GM21447 (cell line): Measurements from ENCODE around the gene DUOXA1.

Source experiments
- ATAC-seq: cut with Tn5 transposase; IDR thresholded peaks from one replicate; pipeline ENCODE4 v1.9.1; 2021; ENCODE audit not compliant: unreplicated experiment

The DUOXA1 gene

DNA sequence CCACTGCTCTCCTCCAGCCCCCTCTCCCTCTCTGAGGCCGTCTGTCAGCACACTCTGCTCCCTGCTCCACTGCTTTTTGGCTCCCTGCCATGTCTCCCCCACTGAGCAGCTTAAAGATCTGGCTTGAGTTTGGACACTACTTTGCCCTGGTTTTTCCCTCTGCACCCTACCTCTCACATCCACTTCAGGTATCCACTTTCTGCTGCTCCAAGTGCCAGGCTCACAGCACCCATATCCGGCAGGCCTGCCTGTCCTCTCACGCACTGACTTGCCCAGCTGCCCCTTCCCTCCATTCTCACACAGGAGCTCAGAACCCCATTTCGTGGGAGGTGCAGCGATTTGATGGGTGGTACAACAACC lies 3.9 kb upstream of the DUOXA1 start:
- ATAC-seq = no peak

DNA sequence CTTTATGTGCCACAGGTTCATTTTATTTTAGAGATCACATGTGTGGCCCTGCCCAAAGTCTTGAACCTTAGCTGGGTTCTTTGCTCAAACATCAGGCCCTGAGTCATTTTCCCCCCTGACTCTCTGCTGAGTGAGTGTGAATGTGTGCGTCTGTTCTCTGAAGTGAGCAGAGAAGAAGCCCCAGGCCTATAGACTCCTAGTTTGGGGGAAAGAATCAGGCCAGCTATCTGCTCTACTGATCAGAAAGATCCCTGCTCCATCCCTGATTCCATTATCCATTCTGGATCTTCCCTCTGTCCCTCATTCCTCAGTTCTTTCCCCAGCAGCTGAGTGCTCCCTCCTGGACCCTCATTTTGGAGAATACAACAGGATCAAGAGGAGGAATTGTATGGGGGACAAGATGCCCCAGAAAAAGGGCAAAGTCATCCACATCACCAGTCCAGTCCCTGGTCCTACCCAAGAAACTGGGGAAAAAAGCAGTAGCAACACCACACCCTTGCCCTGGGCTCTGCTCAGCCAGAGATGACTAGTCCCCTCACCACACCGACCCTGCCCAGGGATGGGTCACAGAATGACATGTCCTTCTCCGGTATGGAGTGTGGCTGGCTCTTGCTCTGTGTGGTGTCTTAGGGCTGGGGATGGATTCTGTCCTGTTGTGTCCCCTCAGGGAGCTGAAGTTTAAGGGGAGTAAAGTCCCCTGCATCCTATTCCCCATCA lies 3.3 kb upstream of the DUOXA1 start:
- ATAC-seq = no peak

DNA sequence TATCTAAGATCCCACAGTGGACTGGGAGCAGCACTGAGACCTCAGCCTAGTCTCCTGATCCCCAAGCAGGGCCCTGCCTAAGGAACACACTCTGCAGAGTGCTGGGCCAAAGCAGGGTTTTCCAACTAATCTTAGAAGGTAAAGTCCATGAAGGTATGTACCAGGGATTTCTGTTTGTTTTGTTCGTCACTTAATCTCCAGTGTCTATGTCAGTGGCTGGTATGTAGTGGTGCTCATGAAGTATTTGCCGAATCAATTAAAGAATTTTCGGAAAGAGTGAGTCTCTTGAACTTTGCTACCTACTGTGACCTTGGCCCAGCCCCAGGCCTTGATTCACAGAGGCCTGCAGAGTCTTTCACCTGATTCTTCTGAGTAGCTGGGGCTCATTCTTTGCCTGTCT lies 1.8 kb upstream of the DUOXA1 start:
- no peak for ATAC-seq

DNA sequence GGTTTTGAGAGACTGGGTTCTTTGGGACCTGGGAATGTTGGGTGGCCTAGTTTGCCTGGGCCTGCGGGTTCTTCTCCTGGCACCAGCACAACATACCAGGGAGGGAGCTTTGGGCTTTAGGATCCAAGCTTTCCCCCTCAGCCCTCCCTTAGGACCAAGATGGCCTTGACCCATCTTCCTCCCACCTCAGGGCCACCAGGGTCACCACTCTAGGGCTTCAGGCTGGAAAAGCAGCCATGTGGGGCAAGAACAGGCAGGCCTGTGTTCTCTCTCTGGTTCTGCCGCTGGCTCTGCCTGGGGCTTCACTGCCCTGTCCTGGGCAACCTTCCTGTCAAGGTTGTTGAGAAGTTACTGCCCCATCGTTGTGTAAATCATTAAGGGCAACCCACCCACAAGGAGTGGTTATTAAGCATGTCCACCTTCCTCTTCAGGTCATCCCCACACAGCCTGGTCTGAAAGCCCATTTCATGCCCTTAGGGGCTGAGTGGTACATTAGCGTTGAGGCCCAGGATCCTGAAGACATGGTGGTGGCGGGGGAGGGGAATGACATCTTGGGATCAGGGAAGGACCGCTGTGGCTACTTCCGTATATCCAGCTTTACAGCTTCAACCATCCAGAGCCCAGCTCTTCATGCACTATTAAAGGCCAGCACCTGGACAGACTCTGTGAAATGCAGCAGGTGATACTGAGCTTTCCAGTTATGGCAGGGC lies 767 bp upstream of the DUOXA1 start:
- ATAC-seq = no peak

DNA sequence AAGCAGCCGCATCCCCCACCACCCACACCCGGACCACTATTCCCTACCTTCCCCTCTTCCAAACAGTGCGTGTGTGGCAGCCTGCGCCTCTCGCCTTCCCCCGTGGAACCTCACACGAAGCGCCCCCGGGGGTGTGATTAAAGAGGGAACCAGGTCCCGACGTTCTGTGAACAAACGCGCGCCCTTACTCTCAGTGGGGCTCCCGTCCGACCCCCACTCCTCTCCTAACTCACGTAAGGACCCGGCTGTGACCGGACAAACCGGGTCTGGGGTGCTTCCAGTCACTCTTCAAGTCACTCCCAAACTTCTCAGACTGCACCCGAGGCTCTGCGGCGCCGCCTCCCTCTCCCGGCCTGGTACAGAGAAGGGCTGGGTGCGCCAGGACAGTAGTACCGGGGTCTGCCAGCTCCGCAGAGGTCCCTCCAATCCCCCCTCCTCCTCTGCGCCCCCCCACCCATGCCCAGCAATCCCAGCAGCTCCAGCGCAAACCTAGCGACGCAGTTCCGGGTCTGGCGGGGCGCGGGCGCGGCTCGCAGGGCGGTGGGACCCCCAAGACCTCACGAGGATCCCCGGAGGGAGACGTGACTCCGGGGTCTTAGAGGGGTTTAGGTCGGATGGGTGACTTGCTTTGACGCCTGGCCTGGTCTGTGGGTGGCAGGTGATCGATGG lies 574 bp downstream of the DUOXA1 start:
- no peak for ATAC-seq

DNA sequence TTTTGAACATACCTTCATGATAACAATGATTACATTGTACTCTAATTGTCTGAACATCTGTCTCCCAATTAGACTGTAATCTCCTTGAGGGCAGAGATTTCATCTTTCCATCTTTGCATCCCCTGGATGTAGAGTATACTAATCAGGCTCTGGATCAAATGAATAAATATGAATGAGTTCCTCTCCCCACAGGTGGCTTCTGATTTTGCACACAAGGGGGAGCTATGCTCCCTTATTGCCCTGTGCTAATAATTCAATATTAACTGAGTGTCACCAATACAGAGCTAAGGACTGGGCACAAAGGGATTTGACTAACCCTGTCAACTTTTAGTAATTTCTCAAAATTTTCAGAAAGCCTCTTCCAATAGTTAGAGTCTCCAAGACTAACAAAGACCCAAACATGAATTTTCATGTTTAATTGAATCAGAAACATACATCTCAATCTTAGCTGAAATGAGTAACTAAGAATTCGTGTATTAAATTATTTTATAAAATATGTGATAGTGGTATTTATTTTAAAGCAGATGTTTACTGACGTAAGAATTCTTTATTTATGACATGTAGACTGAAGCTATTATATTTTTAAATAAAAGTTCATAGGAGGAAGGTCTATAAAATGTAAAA lies 3.0 kb downstream of the DUOXA1 start:
- ATAC-seq = no peak

DNA sequence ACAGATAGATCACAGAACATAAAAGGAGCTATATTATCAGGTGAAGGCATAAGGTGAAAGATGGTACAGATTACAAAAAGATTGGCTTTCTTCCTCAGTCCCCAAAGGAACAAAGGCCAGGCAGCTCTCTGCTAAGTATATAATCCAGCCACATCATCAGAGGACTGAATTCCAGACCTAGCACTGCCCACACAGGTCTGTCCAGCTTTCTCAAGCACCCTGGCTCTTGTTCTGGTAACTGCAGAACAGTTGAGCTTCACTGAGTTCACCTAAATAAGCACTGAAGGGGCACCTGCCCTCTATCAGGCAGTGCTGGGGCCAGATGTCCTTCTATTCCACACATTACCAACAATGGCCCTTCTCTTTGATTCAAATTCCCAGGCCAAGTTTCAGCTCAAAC lies 6.3 kb downstream of the DUOXA1 start:
- ATAC-seq = no peak

DNA sequence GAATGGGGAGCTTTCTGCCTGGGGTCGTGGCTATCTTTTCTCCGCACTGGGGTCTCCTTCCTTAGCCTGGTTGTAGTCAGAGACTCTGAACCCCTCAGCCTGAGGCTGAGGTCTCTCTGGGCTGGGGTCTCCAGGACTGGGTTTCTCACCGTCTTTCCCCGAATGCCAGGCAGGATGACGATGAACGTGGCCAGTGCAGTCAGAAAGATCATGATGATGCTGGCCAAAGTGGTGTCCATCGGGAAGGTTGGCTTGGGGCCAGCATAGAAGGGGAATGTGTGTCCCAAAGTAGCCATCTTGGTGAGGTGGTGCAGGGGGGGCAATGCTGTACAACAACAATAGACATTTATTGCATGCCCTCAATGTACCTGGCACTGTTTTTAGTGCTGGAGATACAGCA lies 7.0 kb downstream of the DUOXA1 start:
- ATAC-seq = no peak

DNA sequence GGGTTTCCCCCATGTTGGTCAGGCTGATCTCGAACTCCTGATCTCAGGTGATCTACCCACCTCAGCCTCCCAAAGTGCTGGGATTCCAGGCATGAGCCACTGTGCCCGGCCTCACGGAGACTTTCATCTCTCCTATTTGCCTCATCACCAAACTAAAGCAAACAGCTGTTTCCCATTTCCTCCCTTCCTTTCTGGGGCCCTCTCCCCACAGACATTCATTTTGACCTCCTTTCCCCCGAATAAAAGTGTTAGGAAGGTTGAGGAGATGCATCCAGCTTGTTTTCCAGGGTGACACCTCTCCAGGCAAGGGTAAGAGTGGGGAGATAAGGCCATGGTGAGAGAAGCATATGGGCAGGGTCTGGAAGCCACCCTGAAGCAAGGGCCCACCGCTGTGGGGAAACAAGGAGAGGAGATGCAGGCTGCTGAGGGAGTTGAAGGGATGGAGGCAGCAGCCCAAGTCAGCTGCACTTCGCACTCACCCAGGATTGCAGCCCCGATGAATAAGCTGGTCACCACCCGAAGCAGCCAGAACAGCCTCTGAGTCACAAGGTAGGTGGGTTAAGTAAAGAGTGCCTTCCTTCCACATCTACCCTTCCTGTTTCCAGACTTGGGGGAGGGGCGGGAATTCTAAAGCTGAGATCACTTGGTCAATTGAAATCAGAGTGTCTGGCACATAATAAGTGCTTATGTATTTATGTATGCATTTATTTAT lies 7.8 kb downstream of the DUOXA1 start:
- ATAC-seq = no peak

DNA sequence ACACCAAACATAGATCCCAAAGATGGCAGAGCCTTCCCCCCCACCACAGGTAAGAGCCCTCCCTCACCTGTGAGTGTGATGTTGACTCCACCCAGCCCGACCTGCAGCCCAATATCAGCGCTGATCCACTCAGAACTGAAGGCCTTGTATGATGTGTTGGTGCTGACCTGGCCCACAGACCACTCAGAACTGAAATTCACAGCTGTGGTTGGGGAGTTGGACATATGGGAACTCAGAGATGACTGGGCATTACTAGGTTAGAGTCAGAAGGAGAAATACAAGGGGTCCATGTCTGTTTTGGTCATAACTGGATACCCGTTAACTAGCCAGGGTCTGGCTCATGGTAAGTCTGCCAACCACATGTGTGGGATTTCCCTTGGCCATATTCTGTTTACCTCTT lies 8.7 kb downstream of the DUOXA1 start:
- no peak for ATAC-seq

DNA sequence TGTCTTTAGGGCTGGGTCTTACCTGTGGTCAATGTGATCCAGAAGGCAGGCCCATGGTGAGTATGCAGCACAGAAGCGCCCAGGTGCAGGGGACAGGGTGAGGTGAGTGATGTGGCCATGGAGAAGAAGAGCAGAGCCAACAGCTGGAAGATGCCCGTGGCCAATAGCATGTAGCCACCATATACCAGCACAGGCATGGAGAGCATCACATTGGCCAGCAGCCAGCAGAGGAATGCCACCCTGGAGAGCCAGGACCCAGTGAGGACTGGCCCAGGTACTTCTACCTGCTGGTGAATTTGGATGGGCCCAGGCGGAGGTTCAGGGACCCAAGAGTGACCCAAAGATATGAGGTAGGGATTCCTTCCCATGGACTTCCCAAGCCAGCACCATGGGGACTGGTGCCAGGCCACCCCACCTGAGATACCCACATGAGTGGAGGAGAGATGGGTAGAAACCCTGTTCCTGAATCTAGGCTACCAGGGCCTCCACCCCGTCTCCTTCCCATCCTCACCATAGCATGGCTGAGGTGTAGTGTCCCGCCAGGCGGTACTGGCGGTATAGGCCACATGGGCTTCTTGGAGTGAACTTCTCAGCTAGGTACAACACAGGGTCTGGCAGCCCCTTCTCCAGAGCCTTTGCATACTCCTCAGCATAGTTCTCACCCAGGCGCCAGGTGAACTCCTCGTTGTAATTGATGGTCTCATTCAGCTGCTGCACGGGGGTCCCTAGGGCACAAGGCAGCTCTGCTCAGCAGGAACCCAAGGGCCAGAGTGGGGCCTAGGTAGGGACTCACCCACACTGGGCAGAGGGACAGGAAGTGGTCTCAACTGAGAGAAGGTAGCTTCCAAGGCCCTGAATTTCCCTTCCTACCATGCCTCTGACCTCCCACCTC lies 9.4 kb downstream of the DUOXA1 start:
- ATAC-seq = no peak

DNA sequence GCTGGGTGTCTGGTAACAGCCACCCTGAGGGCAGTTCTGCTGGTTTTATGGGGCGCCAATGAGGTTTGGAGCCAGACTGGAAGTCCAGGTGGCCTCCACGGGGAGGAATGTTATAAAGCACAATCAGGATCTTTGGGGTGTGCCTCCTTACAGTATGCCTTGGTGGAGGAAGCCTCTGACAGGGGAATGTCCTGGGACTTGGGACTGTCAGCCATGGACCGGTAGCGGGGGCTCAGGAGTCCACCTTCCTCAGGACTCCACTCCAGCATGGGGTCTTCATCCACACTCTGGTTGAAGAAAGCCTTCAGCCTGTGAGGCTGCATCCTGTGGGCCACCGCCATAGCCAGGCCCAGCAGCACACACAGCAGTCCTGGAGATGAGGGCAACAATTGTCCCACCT lies 10.7 kb downstream of the DUOXA1 start:
- ATAC-seq = no peak

DNA sequence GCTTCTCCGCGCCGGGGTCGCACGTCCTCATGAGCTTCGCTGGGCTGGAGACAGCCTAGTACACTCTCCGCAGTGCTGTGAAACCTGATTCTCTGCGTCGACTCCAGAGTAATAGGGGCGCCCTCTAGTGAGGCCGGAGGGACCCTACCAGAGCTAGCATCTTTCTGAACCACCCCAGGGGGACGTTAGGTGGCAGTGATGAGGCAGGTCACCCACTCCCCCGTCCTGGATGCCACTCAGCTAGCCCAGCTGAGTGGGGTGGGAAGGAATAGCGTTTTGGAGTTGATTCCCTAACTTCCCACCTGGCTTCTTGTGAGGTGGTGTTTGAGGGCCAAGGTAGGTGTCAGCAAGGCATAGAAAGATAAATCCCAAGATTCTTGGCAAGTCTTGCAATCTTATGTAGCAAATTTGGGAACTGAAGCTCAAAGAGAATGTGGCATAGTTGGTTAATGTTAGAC lies 11.5 kb downstream of the DUOXA1 start:
- peak; percentile 94 for ATAC-seq

DNA sequence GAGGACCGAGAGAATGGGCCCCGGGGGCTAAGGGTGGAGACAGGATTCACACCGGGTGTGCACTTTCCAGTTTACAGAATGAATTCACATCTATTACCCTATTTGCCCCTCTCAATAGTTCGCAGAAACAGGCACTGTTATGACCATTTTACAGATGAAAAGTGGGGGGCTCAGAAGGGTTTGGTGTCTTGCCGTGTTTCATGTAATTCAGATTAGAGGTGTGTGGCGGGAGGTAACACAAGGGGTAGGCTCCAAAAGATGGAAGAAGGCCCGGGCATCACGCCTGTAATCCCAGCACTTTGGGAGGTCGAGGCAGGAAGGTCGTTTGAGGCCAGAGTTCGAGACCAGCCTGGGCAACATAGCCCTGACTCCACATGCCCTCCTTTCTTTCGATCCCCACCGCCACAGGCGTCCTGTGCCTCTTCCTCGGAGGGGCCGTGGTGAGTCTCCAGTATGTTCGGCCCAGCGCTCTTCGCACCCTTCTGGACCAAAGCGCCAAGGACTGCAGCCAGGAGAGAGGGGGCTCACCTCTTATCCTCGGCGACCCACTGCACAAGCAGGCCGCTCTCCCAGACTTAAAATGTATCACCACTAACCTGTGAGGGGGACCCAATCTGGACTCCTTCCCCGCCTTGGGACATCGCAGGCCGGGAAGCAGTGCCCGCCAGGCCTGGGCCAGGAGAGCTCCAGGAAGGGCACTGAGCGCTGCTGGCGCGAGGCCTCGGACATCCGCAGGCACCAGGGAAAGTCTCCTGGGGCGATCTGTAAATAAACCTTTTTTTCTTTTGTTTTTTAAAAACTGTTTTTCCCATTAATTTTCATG lies 12.2 kb downstream of the DUOXA1 start:
- no peak for ATAC-seq

DNA sequence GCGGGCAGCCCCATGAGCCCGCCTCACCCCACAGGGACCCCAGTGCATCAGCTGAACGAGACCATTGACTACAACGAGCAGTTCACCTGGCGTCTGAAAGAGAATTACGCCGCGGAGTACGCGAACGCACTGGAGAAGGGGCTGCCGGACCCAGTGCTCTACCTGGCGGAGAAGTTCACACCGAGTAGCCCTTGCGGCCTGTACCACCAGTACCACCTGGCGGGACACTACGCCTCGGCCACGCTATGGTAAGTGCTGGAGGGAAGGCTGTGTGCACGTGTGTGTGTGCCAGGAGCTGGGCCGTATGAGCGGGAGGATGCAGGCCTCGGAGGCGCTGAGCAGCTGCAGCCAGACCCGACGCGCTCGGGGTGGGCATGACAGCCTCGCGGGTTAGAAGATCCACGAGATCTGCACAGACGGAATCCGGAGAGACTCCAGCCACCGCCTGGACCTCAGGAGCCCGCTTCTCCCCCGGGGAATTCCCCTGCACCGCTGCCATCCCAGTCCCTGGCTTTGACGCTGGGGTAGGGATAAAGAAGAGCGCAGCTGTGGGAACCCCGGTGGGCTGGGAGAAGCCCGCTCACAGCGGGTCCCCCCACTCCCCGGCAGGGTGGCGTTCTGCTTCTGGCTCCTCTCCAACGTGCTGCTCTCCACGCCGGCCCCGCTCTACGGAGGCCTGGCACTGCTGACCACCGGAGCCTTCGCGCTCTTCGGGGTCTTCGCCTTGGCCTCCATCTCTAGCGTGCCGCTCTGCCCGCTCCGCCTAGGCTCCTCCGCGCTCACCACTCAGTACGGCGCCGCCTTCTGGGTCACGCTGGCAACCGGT lies 13.0 kb downstream of the DUOXA1 start:
- no peak for ATAC-seq

DNA sequence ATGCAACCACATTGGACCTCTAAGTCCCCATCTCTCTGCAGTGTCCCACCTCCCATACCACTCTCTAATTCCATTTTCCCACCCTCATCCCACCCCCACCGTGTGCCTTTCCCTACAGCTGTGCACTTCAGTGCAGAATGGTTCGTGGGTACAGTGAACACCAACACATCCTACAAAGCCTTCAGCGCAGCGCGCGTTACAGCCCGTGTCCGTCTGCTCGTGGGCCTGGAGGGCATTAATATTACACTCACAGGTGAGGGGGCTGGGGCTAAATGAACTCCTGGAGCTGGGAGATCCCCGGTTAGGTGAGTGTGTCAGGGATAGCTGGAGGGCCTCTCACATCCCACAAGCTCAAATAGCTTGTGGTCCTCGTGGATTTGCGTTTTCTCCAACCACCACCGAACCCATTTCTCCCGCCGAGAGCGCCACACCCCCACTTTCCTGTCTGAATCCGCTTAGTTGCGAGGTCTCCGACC lies 13.6 kb downstream of the DUOXA1 start:
- no peak for ATAC-seq

DNA sequence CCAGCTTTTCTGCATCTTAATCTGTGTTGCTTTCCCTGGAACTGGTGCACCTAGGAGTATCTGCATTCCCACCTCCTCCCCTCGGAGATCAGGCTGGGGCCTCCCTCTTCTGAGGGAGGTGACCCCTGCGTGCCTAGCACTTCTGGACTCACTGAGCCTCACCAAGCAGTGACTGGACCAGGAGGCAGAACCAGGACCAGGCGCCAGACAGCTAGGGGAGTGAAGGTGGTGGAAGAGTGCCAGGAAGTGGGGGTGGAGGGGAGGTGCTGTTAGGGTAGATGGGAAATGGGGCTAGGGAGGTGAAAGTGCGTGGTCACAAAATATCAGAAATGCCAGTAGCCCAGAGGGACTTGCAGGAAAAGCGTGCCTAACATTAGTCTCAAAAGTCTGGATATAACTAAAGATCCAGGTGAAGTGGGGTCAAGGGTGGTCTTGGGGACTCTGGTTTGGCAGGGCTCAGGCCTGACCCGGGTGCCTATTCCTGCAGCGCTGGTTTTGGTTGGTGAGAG lies 14.3 kb downstream of the DUOXA1 start:
- no peak for ATAC-seq

DNA sequence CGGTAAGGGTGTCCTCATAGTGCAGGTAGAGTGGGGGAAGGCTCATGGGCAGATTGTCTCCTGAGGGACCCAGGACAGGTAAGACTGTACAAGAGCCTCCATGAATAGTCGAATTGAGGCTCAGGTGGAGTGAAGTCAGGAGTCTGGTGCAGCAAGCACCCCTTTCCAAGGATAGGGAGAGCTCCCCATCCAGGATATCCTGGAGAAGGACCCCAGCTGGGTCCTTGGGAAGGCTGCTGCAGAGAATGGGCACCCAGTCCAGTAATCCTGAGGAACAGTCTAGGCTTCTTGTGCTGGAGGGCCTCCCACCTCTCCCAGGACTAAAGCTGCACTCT lies 15.0 kb downstream of the DUOXA1 start:
- no peak for ATAC-seq
